Thoracic aorta (tissue), 2 donors: ENCODE data around the gene XYLT1. TPM values are rescaled to one million over a fixed set of nuclear protein-coding genes. Genes with fewer than 3 reads are reported as not detected.
A peak's percentile ranks its signal among the peaks of the same experiment; 100 is the strongest.

ENCODE experiments used
- ATAC-seq: fragments of 150-250 bp; one replicate; pipeline ENCODE4 v1.8.0; 2017; ENCODE audit warnings: low read depth; ENCODE audit not compliant: insufficient number of reproducible peaks, low FRiP score
- DNase-seq: peaks from one replicate; pipeline ENCODE4 v3.0.0-alpha.2; 2020; ENCODE audit warnings: low spot score
- H3K27ac ChIP-seq, 2 donors: fragments of 200-600 bp; sonication (generic); 1 replicate in 1 of 2; 2 replicates in 1 of 2; pipeline ENCODE4 v1.5.1; 2016; ENCODE audit warnings: mild to moderate bottlenecking in 2 of 2, moderate library complexity in 2 of 2
- H3K27me3 ChIP-seq: fragments of 200-600 bp; sonication (generic); replicated peaks from 2 replicates; pipeline ENCODE4 v1.6.0; 2016; ENCODE audit warnings: mild to moderate bottlenecking; ENCODE audit not compliant: insufficient read depth
- H3K36me3 ChIP-seq: fragments of 200-600 bp; sonication (generic); one replicate; pipeline ENCODE4 v1.5.1; 2016
- H3K4me1 ChIP-seq, 2 donors: fragments of 200-600 bp; sonication (generic); 1 replicate in 1 of 2; 2 replicates in 1 of 2; pipeline versions ENCODE4 v1.5.1 to v1.6.0; 2016; ENCODE audit warnings: low read depth in 2 of 2, mild to moderate bottlenecking in 1 of 2; ENCODE audit not compliant: control insufficient read depth in 1 of 2
- H3K4me3 ChIP-seq: fragments of 200-600 bp; sonication (generic); 2 replicates; pipeline ENCODE4 v1.5.1; 2016; ENCODE audit warnings: mild to moderate bottlenecking
- H3K9me3 ChIP-seq: fragments of 200-600 bp; sonication (generic); 2 replicates; pipeline ENCODE4 v1.5.1; 2016
- CTCF ChIP-seq: fragments of 200-600 bp; sonication (generic); IDR thresholded peaks from one replicate; pipeline ENCODE4 v1.5.1; 2019; ENCODE audit warnings: antibody characterized with exemption
- total RNA-seq, 2 donors: library from RNA; depleted of rRNA; stranded (reverse); fragments of >200 nt; gene quantifications; one replicate each; pipeline versions ENCODE4 v1.1.0 to v1.2.3, GENCODE V29; 2016

XYLT1 gene
- total RNA-seq, 2 donors from 2014 or later: 13.1 to 22.5 TPM

GRCh38 chr16:17331071-17331607 lies 139.6 kb downstream of the XYLT1 start:
- TF ChIP-seq CTCF: no peak
- no peaks in the 10 kb centered on the region for H3K9me3 ChIP-seq
- H3K4me1 ChIP-seq: peaks cover 13 to 75% of the 10 kb centered on the region in 2 donors
- no peaks in the 10 kb centered on the region for H3K36me3 ChIP-seq
- no peak overlapping the region for H3K4me3 ChIP-seq
- no peaks in the 10 kb centered on the region for H3K27me3 ChIP-seq
- H3K27ac ChIP-seq: peak overlapping the region; percentile 55 to 64
- DNase-seq: peak; percentile 63
- ATAC-seq: no peak

DNA sequence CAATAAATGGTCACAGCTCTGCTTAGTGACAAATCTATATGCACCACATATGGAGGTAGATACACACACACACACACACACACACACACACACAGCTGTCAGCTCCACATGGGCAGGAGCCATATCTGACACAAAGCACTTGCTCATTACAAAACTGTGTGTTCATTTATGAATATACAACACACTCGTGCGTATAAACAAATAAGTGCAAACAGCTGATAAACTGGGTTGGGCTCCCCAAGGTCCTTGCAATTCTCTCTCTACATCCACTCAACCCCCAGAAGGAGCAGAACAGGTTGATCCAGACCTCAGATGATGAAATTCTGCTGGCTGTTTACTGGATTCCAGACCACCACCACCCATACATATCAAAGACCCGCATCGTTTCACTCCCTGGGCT lies 140.7 kb downstream of the XYLT1 start:
- no peaks in the 10 kb centered on the region for H3K27me3 ChIP-seq

GRCh38 chr16:17329391-17329790 lies 141.4 kb downstream of the XYLT1 start:
- Histone ChIP-seq H3K27me3 (no peaks in the 10 kb centered on the region), H3K9me3 (no peaks in the 10 kb centered on the region), H3K4me1 (peaks cover 3 to 60% of the 10 kb centered on the region in 2 donors), H3K36me3 (no peaks in the 10 kb centered on the region), H3K27ac (peak overlapping the region; percentile 33 to 64), H3K4me3 (no peak overlapping the region)
- ATAC-seq (no peak), DNase-seq (no peak)
- TF ChIP-seq CTCF: no peak

More for the DNA sequence above, 140.7 kb downstream of the XYLT1 start:
- H3K9me3 ChIP-seq: no peaks in the 10 kb centered on the region
- DNase-seq (no peak), ATAC-seq (no peak)
- H3K36me3 ChIP-seq: no peaks in the 10 kb centered on the region
- no peak overlapping the region for H3K4me3 ChIP-seq
- peaks cover 3 to 64% of the 10 kb centered on the region in 2 donors for H3K4me1 ChIP-seq
- TF ChIP-seq CTCF: no peak
- peak overlapping the region; percentile 27 to 64 for H3K27ac ChIP-seq

- peak overlapping the region; percentile 12 for H3K4me3 ChIP-seq
- no peaks in the 10 kb centered on the region for H3K36me3 ChIP-seq
- no peaks in the 10 kb centered on the region for H3K27me3 ChIP-seq
- DNase-seq (no peak), ATAC-seq (peak; percentile 60)
- peaks cover 3 to 55% of the 10 kb centered on the region in 2 donors for H3K4me1 ChIP-seq
- no peak for TF ChIP-seq CTCF
- H3K9me3 ChIP-seq: no peaks in the 10 kb centered on the region
- H3K27ac ChIP-seq: peak overlapping the region; percentile 33 to 64
These were observed 141.8 kb downstream of the XYLT1 start for GRCh38 chr16:17328932-17329331.

DNA sequence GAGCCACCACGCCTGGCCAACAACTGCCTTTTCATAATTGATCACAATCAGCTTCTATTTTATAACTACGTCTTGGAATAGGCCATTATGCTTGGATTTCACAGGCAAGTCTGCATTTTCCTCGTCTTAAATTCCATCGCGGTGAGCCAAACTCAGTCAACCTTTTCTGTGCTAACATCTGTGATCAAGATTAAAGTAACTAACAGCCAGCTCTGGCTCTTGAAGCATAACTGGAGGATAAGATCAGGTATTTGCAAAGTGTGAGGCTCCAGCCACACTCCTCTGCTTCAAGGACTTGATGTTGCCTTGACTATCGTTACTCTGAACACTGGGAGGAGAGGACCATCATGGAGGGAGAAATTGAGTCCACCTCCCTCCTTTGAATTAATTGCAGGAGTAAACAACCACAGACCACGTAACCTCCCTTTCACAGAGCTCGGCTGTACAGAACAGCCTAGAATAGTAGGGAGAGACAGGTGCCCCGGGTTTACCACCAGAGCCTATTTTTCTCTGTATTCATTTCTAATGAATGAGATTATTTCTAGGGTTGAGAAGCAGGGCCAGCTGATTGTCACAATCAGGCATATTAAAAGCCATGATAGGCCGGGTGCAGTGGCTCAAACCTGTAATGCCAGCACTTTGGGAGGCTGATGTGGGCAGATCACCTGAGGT lies 143.0 kb downstream of the XYLT1 start:
- DNase-seq (no peak), ATAC-seq (no peak)
- H3K27ac ChIP-seq: no peak overlapping the region
- H3K4me1 ChIP-seq: peaks cover 3 to 48% of the 10 kb centered on the region in 2 donors
- no peaks in the 10 kb centered on the region for H3K36me3 ChIP-seq
- H3K4me3 ChIP-seq: no peak overlapping the region
- H3K9me3 ChIP-seq: no peaks in the 10 kb centered on the region
- no peak for TF ChIP-seq CTCF
- H3K27me3 ChIP-seq: no peaks in the 10 kb centered on the region
